Peyer's patch (tissue), 4 donors: ENCODE results near the gene GARS1. TPM values are rescaled to one million over a fixed set of nuclear protein-coding genes. Genes with fewer than 3 reads are reported as not detected.

Experiments
- DNase-seq, 3 donors: peaks; one replicate each; pipeline ENCODE4 v3.0.0-alpha.2; 2017 to 2019
- H3K27ac ChIP-seq, 4 donors: fragments of 200-600 bp; sonication (generic); one replicate each; pipeline ENCODE4 v1.5.1; 2016 to 2019
- H3K27me3 ChIP-seq, 2 donors: fragments of 200-600 bp; sonication (generic); one replicate each; pipeline ENCODE4 v1.5.1; 2019
- H3K36me3 ChIP-seq, 3 donors: fragments of 200-600 bp; sonication (generic); one replicate each; pipeline ENCODE4 v1.5.1; 2016 to 2019
- H3K4me1 ChIP-seq, 4 donors: fragments of 200-600 bp; sonication (generic); one replicate each; pipeline ENCODE4 v1.5.1; 2016 to 2019
- H3K4me3 ChIP-seq, 4 donors: fragments of 200-600 bp; sonication (generic); 1 replicate in 3 of 4; 2 replicates in 1 of 4; pipeline ENCODE4 v1.5.1; 2016 to 2019; ENCODE audit warnings: mild to moderate bottlenecking in 1 of 4
- H3K9me3 ChIP-seq, 4 donors: fragments of 200-600 bp; sonication (generic); one replicate each; pipeline ENCODE4 v1.5.1; 2016 to 2019; ENCODE audit warnings: mild to moderate bottlenecking in 1 of 4
- CTCF ChIP-seq, 6 experiments: fragments of 450-650 bp in 4 of 6; fragments of 200-600 bp in 2 of 6; sonication (generic) in 1 of 6; IDR thresholded peaks; one replicate each; pipeline ENCODE4 v1.5.1; 2017 to 2019; ENCODE audit warnings: antibody characterized with exemption in 6 of 6, mild to moderate bottlenecking in 3 of 6, moderate library complexity in 1 of 6
- POLR2A ChIP-seq, 2 donors: fragments of 450-650 bp; IDR thresholded peaks; one replicate each; pipeline ENCODE4 v1.5.1; 2017; ENCODE audit warnings: antibody characterized with exemption in 2 of 2, mild to moderate bottlenecking in 2 of 2, moderate library complexity in 2 of 2
- total RNA-seq, 4 donors: library from RNA; depleted of rRNA; stranded (reverse); fragments of >200 nt; gene quantifications; one replicate each; pipeline ENCODE4 v1.1.0, GENCODE V29; 2016

The GARS1 gene
- total RNA-seq, 4 donors from 2014 or later = 50.4 to 77.8 (median 70.1) TPM

- Histone ChIP-seq H3K4me3 (no peak overlapping the region), H3K9me3 (no peaks in the 10 kb centered on the region), H3K27ac (no peak overlapping the region), H3K4me1 (no peaks in the 10 kb centered on the region), H3K36me3 (no peaks in the 10 kb centered on the region), H3K27me3 (no peaks in the 10 kb centered on the region)
- no peak for DNase-seq
- TF ChIP-seq CTCF (IDR thresholded peaks at IDR 0.05) = no peak
Observed at GRCh38 chr7:30659312-30659711, 64.6 kb downstream of the GARS1 start.

DNA sequence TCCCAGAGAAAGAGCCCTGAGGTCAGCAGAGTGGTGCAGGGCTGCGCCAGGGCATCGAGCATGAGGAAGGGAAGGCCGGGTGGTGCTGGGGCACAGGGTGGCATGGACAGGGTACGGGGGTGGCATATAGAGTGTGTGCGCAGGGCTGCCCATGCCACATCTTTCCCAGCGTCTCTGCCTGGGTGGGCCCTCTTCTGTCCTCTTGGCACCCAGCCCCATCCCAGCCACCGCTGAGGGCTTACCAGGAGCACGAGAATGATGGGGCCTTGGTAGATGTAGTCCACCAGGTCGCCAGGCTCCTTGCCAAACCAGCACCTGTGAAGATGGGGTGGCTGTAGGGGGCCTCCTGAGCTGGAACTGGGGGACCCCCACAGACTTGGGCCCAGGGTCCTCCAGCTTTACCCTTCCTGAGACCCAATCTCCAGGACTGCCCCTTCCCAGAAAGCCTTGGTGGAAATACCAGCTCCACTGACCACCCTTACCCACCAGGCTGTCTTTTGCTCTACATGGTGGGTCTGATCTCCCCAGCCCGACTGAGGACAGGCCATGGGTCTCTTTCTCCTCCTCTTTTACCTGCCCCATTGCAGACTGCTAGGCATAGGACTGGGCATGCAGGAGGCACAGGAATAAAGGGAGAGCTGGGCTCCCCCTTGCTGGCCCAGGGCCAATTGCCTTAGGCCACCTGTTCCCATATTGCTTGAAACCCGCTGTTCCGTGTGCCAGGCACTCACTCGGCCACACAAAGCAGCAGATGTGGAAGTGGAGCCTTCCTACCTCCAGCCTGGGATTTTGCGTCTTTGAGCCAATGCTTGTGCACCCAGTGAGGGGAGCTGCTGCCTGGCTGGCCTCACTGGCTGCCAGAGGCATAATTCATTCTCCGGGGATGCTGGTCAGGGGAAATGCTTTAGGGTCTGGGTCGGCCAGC lies 65.9 kb downstream of the GARS1 start:
- Histone ChIP-seq H3K27ac (no peak overlapping the region), H3K4me1 (no peaks in the 10 kb centered on the region), H3K27me3 (no peaks in the 10 kb centered on the region), H3K9me3 (no peaks in the 10 kb centered on the region), H3K36me3 (no peaks in the 10 kb centered on the region), H3K4me3 (no peak overlapping the region)
- TF ChIP-seq CTCF (IDR thresholded peaks at IDR 0.05) = no peak
- TF ChIP-seq POLR2A (IDR thresholded peaks at IDR 0.05) = no peak
- no peak for DNase-seq

DNA sequence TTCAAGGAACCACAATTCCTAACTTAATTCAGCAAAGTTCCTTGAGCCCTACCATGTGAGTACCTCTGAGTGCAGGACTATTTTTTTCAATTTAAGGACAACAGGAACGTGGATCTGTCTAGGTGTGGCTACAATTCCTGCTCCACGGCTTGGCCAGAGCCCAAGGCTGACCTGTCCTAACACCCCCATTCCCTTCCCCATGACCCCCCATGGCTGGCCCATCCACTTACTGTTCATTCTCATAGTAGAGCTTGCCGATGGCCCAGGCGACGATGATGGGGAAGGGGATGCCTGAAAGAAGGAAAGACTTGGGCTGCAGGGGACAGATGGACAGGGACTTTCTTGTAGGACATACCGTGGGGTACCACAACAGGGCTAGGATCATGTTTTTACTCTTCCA lies 67.2 kb downstream of the GARS1 start:
- DNase-seq = no peak

GRCh38 chr7:30662431-30662939 lies 67.8 kb downstream of the GARS1 start:
- no peaks in the 10 kb centered on the region for H3K4me1 ChIP-seq
- H3K36me3 ChIP-seq = no peaks in the 10 kb centered on the region
- H3K27ac ChIP-seq = no peak overlapping the region
- no peak for DNase-seq
- H3K27me3 ChIP-seq = no peaks in the 10 kb centered on the region
- TF ChIP-seq CTCF (IDR thresholded peaks at IDR 0.05) (no peak), POLR2A (IDR thresholded peaks at IDR 0.05) (no peak)
- no peaks in the 10 kb centered on the region for H3K9me3 ChIP-seq
- no peak overlapping the region for H3K4me3 ChIP-seq

More for the DNA sequence above, 67.2 kb downstream of the GARS1 start:
- Histone ChIP-seq H3K27ac (no peak overlapping the region), H3K9me3 (no peaks in the 10 kb centered on the region), H3K27me3 (no peaks in the 10 kb centered on the region), H3K36me3 (no peaks in the 10 kb centered on the region), H3K4me3 (no peak overlapping the region), H3K4me1 (no peaks in the 10 kb centered on the region)
- TF ChIP-seq POLR2A (IDR thresholded peaks at IDR 0.05) = no peak

DNA sequence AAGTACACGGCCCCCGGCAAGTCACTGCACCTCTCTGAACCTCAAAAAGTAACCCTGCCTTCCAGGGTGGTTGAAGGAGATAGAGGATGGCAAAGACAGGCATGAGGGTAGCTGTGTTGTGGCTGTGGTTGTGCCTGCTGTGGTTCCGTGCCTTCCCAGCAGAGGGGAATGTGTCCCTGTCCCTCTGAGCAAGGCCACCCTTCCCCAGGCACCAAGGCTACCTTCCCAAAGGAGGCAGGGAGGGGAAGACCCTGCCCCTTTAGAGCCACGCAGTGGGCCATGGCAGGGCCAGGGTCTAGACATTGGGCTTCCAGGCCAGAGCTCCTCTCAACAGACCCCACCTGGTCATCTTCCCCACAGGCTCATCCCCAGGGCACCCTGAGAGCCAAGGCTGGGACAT lies 68.7 kb downstream of the GARS1 start:
- H3K27ac ChIP-seq = no peak overlapping the region
- H3K9me3 ChIP-seq = no peaks in the 10 kb centered on the region
- no peaks in the 10 kb centered on the region for H3K27me3 ChIP-seq
- no peak for DNase-seq
- TF ChIP-seq CTCF (IDR thresholded peaks at IDR 0.05) (no peak), POLR2A (IDR thresholded peaks at IDR 0.05) (no peak)
- no peaks in the 10 kb centered on the region for H3K36me3 ChIP-seq
- no peak overlapping the region for H3K4me3 ChIP-seq
- no peaks in the 10 kb centered on the region for H3K4me1 ChIP-seq

DNA sequence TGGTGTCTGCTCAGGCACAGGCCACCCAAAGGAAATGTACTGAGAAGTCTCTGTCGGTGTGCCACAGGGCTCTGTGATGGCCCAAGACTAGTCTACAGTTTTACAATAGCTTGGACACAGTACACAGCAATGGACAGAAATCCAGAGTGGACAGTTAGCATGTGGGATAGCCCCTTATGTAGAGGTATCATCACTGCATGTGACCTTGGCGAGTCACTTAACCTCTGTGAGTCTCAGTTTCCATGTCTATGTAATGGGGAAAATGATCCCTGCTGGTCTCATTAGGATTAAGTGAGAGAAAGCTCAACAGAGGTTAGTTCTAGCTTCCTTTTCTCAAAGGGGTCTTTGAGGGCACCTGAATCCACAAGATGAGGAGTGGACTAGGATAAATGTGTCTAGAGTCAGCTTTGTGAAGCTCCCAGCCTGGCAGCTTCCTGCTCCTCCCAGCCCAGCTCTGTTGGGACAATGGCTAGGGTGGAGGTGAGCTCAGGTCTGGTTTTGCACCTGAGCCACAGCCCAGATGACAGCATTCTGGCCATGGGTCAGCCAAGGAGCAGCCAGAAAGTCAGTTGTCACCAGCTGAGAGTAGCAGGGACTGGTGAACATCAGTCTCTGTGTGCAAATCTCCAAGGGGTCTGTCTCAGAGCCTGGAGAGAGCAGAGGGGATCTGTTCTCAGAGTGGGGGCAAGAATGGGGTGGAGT lies 69.7 kb downstream of the GARS1 start:
- Histone ChIP-seq H3K27me3 (no peaks in the 10 kb centered on the region), H3K9me3 (no peaks in the 10 kb centered on the region), H3K4me3 (no peak overlapping the region), H3K27ac (no peak overlapping the region), H3K4me1 (no peaks in the 10 kb centered on the region), H3K36me3 (no peaks in the 10 kb centered on the region)
- TF ChIP-seq POLR2A (IDR thresholded peaks at IDR 0.05) (no peak), CTCF (IDR thresholded peaks at IDR 0.05) (no peak)
- no peak for DNase-seq
